Measurements from ENCODE around the gene SCARF2. TPM values are rescaled to one million over a fixed set of nuclear protein-coding genes. Genes with fewer than 3 reads are reported as not detected.

Gene SCARF2
- total RNA-seq, 1 experiment from 2014 or later = 10.8 TPM

DNA sequence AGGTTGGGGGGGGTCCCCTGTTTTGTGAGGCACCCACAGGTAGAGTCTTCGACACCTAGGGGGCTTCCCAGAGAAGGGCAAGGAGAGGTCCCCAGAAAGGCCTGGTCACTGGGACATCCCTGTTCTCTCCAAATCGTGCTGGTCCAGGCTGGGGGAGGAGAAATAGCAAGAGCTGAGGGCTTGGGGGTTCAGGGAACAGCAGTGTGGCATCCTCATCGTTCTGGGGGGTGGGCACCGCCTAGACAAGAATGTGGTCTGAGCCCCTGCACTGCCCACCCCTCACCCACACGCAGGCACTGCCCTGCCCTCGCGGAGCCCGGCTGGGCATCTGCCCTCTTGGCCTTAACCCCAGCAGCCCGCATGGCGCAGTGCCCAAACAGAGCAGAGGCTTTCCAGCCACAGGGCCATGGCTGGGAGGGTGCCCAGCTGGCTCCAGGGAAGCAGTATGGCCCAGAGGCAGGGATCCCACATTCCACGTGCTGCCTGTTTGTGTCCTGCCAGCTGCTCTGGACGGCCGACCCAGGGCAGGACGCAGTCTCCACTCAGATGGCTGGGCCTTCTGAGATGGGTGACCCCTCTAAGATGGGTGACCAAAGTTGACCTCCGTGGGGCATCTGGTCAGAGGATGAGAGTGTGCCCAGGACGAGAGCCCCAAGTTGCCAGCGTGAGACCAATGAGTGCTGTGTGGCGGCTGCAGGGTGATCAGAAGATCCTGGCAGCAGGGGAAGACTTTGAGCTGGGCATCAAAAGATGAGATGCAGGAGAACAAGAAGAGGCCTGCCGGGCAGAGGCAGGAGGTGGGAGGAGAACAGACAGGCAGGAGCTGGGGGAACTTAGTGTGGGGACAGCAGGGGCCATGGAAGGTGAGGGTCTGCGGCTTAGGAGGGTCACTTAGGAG lies 14.4 kb downstream of the SCARF2 start:
- Histone ChIP-seq H3K18ac (ENCODE audit: insufficient read length, low read depth, low read length) (peak overlapping the region; percentile 36), H3K79me1 (ENCODE audit: insufficient read depth, low read depth, low read length, poor library complexity, severe bottlenecking) (no peaks in the 10 kb centered on the region), H2BK12ac (ENCODE audit: insufficient read length, low read depth, low read length) (no peak overlapping the region), H4K20me1 (ENCODE audit: control insufficient read depth, insufficient read depth, insufficient read length) (no peaks in the 10 kb centered on the region), H3K4me1 (ENCODE audit: insufficient read depth, low read length) (no peaks in the 10 kb centered on the region), H2BK120ac (ENCODE audit: low read depth, low read length, poor library complexity, severe bottlenecking) (no peak overlapping the region), H2BK5ac (ENCODE audit: insufficient read length, low read length) (no peak overlapping the region), H3K9ac (ENCODE audit: extremely low read depth, insufficient read length, low read length) (no peak overlapping the region), H4K5ac (ENCODE audit: insufficient read length, low read depth, low read length) (no peak overlapping the region), H2AK5ac (ENCODE audit: insufficient read length, low read length) (no peak overlapping the region), H3K56ac (ENCODE audit: insufficient read length, low read depth, low read length) (no peak overlapping the region), H3K23ac (ENCODE audit: insufficient read length, low read depth, low read length) (no peak overlapping the region), H2BK15ac (ENCODE audit: low read depth, low read length) (no peak overlapping the region), H4K8ac (replicated peaks; ENCODE audit: insufficient read length, low read depth, low read length) (no peak overlapping the region), H3K23me2 (ENCODE audit: insufficient read length, low read depth, low read length, poor library complexity, severe bottlenecking) (peaks cover 2% of the 10 kb centered on the region), H3K27me3 (ENCODE audit: insufficient read depth, low read length) (no peaks in the 10 kb centered on the region), H2BK20ac (ENCODE audit: low read depth, low read length, poor library complexity, severe bottlenecking) (no peak overlapping the region), H3K4me2 (ENCODE audit: insufficient read depth, insufficient read length, low read length) (no peak overlapping the region), H3K79me2 (ENCODE audit: insufficient read depth, low read length) (no peaks in the 10 kb centered on the region), H3K14ac (ENCODE audit: insufficient read depth, low read length) (peak overlapping the region; percentile 42; the same call in 1 of the 2 replicates), H4K91ac (ENCODE audit: insufficient read length, low read depth, low read length) (no peak overlapping the region), H3K9me3 (ENCODE audit: control insufficient read depth, low read depth, low read length) (no peaks in the 10 kb centered on the region), H3K4ac (ENCODE audit: low read depth, low read length) (no peak overlapping the region), H3T11ph (ENCODE audit: low read length) (no peak overlapping the region), H2AFZ (ENCODE audit: low read length) (no peak overlapping the region), H3K27ac (ENCODE audit: insufficient read length, low read depth, low read length) (no peak overlapping the region)
- H3K36me3 Mint-ChIP-seq (ENCODE audit: insufficient read depth in 1 of 3, low read depth in 3 of 3) = peaks cover 0 to 18% (median 6%) of the 10 kb centered on the region in 3 experiments; a peak in 3 of 7 replicates
- no CpG with 5 or more reads among the region's 20 CpGs for WGBS (ENCODE audit: extremely low coverage, insufficient read length, low lambda C conversion rate)
- TF ChIP-seq, protein P1, sequence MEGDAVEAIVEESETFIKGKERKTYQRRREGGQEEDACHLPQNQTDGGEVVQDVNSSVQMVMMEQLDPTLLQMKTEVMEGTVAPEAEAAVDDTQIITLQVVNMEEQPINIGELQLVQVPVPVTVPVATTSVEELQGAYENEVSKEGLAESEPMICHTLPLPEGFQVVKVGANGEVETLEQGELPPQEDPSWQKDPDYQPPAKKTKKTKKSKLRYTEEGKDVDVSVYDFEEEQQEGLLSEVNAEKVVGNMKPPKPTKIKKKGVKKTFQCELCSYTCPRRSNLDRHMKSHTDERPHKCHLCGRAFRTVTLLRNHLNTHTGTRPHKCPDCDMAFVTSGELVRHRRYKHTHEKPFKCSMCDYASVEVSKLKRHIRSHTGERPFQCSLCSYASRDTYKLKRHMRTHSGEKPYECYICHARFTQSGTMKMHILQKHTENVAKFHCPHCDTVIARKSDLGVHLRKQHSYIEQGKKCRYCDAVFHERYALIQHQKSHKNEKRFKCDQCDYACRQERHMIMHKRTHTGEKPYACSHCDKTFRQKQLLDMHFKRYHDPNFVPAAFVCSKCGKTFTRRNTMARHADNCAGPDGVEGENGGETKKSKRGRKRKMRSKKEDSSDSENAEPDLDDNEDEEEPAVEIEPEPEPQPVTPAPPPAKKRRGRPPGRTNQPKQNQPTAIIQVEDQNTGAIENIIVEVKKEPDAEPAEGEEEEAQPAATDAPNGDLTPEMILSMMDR (conservative IDR thresholded peaks at IDR 0.05) = no peak
- H3K27me3 Mint-ChIP-seq (ENCODE audit: low read depth) = peaks cover 12% of the 10 kb centered on the region
- H3K9me3 Mint-ChIP-seq = no peaks in the 10 kb centered on the region
- DNase-seq = no peak
- peak overlapping the region in 2 of 3 experiments; percentile 33 to 76; a peak in 4 of 7 replicates for H3K27ac Mint-ChIP-seq
- peaks cover 7% of the 10 kb centered on the region in 2 experiments for H3K4me1 Mint-ChIP-seq
- H3K4me3 Mint-ChIP-seq = no peak overlapping the region
